Activated CD4-positive, alpha-beta T cell treated with anti-CD3 and anti-CD28 coated beads, Interleukin-2, amount 50 U/mL, for 24 hours (primary cell): ENCODE measurements around the gene TAL1.

Source experiments
- DNase-seq, 2 donors: peaks; one replicate each; pipeline ENCODE4 v3.0.0-alpha.2; 2020; ENCODE audit warnings: low read depth in 1 of 2, low spot score in 1 of 2

TAL1 gene

DNA sequence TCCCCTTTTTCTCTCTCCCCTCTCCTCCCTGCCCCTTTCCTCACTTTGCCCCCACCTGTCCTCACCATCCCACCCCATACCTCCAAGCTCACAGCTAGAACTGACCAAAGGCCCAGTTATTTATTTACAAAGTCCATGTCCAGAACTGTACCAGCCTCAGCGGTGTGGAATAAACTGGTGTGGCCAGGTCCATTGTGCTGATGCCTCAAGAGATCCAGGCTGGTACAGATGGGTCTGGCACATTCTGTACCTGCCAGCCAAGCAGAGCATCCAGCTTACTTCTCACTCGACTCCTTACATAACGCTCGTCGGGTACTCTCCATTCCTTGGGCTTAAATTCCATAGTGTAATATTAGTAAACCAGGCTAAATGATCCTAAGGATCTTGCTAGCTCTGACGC is 54.0 kb downstream of the TAL1 start:
- DNase-seq = no peak

GRCh38 chr1:47175227-47175934 is 56.6 kb downstream of the TAL1 start:
- DNase-seq = peak in 1 of 2 donors; percentile 30

- DNase-seq = no peak
Observed at GRCh38 chr1:47174656-47175020, 57.4 kb downstream of the TAL1 start.

GRCh38 chr1:47172782-47173181 is 59.2 kb downstream of the TAL1 start:
- DNase-seq = no peak
